ENCODE results near the gene SH3PXD2A. TPM values are rescaled to one million over a fixed set of nuclear protein-coding genes. Genes with fewer than 3 reads are reported as not detected.

Gene SH3PXD2A
- total RNA-seq, 3 donors from 2014 or later = 14.3 to 30.5 (median 14.7) TPM

DNA sequence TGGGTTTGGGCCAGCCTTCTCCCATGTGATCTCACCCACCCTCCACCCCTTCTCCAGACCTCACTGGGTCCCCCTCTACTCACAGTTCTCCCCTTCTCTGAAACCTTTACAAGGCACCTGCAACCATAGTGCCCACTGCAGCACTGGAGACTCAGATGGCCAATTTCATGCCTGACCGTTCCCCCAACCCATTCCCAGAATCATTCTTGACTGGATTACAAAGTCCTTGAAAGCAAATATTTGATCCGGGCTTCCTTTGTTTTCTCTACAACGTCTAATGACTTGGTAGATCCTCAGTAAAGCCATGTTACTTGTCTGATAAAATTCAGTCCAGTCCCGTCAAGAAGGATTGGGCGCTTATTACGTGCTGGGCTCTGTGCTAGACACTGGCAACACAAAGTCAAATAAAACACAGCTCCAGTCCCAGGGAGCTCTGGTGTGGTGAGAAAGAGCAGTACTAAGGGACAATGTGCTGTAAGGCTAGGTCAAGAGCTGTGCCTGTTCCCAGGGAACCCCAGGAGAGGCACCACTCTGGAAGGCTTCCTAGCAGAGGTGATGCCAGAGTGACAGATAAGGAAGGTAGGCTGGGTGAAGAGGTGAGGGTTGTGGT is 36.5 kb downstream of the SH3PXD2A start:
- H3K27ac ChIP-seq = peak overlapping the region in 1 of 2 donors; percentile 13
- H3K9me3 ChIP-seq = no peaks in the 10 kb centered on the region
- no peaks in the 10 kb centered on the region for H3K27me3 ChIP-seq
- H3K36me3 ChIP-seq = no peaks in the 10 kb centered on the region
- TF ChIP-seq POLR2AphosphoS5 (IDR thresholded peaks at IDR 0.05) (no peak), POLR2A (IDR thresholded peaks at IDR 0.05) (no peak)
- TF ChIP-seq, protein P1, sequence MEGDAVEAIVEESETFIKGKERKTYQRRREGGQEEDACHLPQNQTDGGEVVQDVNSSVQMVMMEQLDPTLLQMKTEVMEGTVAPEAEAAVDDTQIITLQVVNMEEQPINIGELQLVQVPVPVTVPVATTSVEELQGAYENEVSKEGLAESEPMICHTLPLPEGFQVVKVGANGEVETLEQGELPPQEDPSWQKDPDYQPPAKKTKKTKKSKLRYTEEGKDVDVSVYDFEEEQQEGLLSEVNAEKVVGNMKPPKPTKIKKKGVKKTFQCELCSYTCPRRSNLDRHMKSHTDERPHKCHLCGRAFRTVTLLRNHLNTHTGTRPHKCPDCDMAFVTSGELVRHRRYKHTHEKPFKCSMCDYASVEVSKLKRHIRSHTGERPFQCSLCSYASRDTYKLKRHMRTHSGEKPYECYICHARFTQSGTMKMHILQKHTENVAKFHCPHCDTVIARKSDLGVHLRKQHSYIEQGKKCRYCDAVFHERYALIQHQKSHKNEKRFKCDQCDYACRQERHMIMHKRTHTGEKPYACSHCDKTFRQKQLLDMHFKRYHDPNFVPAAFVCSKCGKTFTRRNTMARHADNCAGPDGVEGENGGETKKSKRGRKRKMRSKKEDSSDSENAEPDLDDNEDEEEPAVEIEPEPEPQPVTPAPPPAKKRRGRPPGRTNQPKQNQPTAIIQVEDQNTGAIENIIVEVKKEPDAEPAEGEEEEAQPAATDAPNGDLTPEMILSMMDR (IDR thresholded peaks at IDR 0.05) = no peak
- no peak overlapping the region for H3K4me3 ChIP-seq
- DNase-seq (ENCODE audit: low spot score in 2 of 2) = no peak
- peaks cover 8 to 10% of the 10 kb centered on the region in 2 donors for H3K4me1 ChIP-seq
- intact Hi-C loops (cut with DNase I; ENCODE audit: low total_unique reads) = no loop called here

- H3K36me3 ChIP-seq = no peaks in the 10 kb centered on the region
- DNase-seq (ENCODE audit: low spot score in 2 of 2) = no peak
- intact Hi-C loops (cut with DNase I; ENCODE audit: low total_unique reads) = no loop called here
- H3K27me3 ChIP-seq = no peaks in the 10 kb centered on the region
- H3K4me3 ChIP-seq = no peak overlapping the region
- no peaks in the 10 kb centered on the region for H3K9me3 ChIP-seq
- H3K4me1 ChIP-seq = peaks cover 8 to 10% of the 10 kb centered on the region in 2 donors
- TF ChIP-seq, protein P1 (IDR thresholded peaks at IDR 0.05) = no peak
- TF ChIP-seq POLR2A (IDR thresholded peaks at IDR 0.05) (no peak), POLR2AphosphoS5 (IDR thresholded peaks at IDR 0.05) (no peak)
- no peak overlapping the region for H3K27ac ChIP-seq
Measured at GRCh38 chr10:103818105-103818504, 37.3 kb downstream of the SH3PXD2A start.

- no peaks in the 10 kb centered on the region for H3K27me3 ChIP-seq
- intact Hi-C loops (cut with DNase I; ENCODE audit: low total_unique reads) = no loop called here
- H3K9me3 ChIP-seq = no peaks in the 10 kb centered on the region
- no peak for DNase-seq (ENCODE audit: low spot score in 2 of 2)
- H3K36me3 ChIP-seq = no peaks in the 10 kb centered on the region
- H3K4me1 ChIP-seq = peaks cover 10 to 12% of the 10 kb centered on the region in 2 donors
- TF ChIP-seq POLR2AphosphoS5 (IDR thresholded peaks at IDR 0.05) (no peak), POLR2A (IDR thresholded peaks at IDR 0.05) (no peak)
- TF ChIP-seq, protein P1 (IDR thresholded peaks at IDR 0.05) = no peak
- H3K4me3 ChIP-seq = no peak overlapping the region
- no peak overlapping the region for H3K27ac ChIP-seq
Measured at GRCh38 chr10:103816431-103816830, 38.9 kb downstream of the SH3PXD2A start.

DNA sequence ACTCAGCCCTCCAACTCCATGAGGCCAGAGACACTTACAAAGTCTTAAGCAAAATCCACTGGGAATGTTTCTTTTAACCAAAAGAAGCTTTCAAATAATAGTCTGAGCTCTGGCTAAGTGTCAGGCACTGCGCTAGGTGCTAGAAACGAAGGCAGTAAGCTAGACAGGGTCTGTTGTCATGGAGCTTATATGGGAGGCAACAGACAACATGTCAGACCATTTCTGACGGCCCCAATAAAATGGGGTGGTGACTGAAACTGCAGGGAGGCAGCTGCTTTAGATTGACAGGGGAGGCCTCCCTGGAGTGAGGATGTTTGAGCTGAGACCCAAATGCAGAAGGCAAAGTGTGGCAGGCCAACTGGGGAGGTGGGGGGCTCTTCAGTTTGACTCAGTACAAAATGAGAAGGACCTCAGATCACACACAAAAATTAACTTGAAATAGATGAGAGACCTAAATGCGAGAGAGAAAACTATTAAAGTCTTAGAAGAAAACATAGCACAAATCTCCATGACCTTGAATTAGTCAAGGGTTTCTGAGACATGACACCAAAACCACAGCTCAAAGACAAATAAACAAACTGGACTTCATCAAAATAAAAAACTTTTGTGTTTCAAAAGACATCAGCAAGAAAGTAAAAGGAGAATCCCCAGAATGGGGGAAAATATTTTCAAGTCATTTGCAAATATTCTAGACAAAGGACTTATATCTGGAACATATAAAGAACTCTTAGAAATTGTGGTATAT is 40.6 kb downstream of the SH3PXD2A start:
- Histone ChIP-seq H3K36me3 (no peaks in the 10 kb centered on the region), H3K27ac (no peak overlapping the region)

More for the DNA sequence above, 40.6 kb downstream of the SH3PXD2A start:
- H3K4me1 ChIP-seq = peaks cover 4 to 8% of the 10 kb centered on the region in 2 donors
- DNase-seq (ENCODE audit: low spot score in 2 of 2) = no peak
- H3K9me3 ChIP-seq = no peaks in the 10 kb centered on the region
- TF ChIP-seq POLR2A (IDR thresholded peaks at IDR 0.05) (no peak), POLR2AphosphoS5 (IDR thresholded peaks at IDR 0.05) (no peak)
- TF ChIP-seq, protein P1 (IDR thresholded peaks at IDR 0.05) = no peak
- H3K4me3 ChIP-seq = no peak overlapping the region
- H3K27me3 ChIP-seq = no peaks in the 10 kb centered on the region
- intact Hi-C loops (cut with DNase I; ENCODE audit: low total_unique reads) = no loop called here
